ENCODE measurements around the gene NELFCD. TPM values are rescaled to one million over a fixed set of nuclear protein-coding genes. Genes with fewer than 3 reads are reported as not detected.
"Not testable (repeated sequence)": the region's sequence is repeated elsewhere in the genome, so short reads cannot be mapped to it uniquely, and the experiment has no call there.

The NELFCD gene
- total RNA-seq, 1 donor from 2014 or later, result 122 TPM

GRCh38 chr20:58982406-58983114, 1.5 kb downstream of the NELFCD start:
- Mint-ChIP-seq H3K9me3 (ENCODE audit: low read depth) (no peaks in the 10 kb centered on the region), H3K27ac (peak overlapping the region; percentile 51), H3K27me3 (peaks cover 5% of the 10 kb centered on the region), H3K36me3 (ENCODE audit: insufficient read depth) (peaks cover 9% of the 10 kb centered on the region), H3K4me3 (ENCODE audit: low read depth) (peak overlapping the region; percentile 87), H3K4me1 (ENCODE audit: low read depth) (peaks cover 35% of the 10 kb centered on the region)
- DNase-seq (ENCODE audit: low spot score, unreplicated experiment), result no peak
- TF ChIP-seq, protein P1, sequence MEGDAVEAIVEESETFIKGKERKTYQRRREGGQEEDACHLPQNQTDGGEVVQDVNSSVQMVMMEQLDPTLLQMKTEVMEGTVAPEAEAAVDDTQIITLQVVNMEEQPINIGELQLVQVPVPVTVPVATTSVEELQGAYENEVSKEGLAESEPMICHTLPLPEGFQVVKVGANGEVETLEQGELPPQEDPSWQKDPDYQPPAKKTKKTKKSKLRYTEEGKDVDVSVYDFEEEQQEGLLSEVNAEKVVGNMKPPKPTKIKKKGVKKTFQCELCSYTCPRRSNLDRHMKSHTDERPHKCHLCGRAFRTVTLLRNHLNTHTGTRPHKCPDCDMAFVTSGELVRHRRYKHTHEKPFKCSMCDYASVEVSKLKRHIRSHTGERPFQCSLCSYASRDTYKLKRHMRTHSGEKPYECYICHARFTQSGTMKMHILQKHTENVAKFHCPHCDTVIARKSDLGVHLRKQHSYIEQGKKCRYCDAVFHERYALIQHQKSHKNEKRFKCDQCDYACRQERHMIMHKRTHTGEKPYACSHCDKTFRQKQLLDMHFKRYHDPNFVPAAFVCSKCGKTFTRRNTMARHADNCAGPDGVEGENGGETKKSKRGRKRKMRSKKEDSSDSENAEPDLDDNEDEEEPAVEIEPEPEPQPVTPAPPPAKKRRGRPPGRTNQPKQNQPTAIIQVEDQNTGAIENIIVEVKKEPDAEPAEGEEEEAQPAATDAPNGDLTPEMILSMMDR (IDR thresholded peaks at IDR 0.05; ENCODE audit: unreplicated experiment), result no peak

DNA sequence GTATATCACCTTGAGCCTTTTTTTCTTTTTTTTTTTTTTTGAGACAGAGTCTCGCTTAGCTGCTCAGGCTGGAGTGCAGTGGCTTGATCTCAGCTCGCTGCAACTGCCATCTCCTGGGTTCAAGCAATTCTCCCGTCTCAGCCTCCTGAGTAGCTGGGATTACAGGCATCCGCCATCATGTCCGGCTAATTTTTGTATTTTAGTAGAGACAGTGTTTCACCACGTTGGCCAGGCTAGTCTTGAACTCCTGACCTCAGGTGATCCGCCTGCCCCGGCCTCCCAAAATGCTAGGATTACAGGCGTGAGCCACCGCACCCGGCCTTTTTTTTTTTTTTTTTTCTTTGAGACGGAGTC, 2.0 kb downstream of the NELFCD start:
- not testable (repeated sequence) for DNase-seq (ENCODE audit: low spot score, unreplicated experiment); H3K4me3 Mint-ChIP-seq (ENCODE audit: low read depth); H3K9me3 Mint-ChIP-seq (ENCODE audit: low read depth); H3K27me3 Mint-ChIP-seq; H3K27ac Mint-ChIP-seq
- Mint-ChIP-seq H3K36me3 (ENCODE audit: insufficient read depth) (peaks cover 14% of the 10 kb centered on the region), H3K4me1 (ENCODE audit: low read depth) (peaks cover 35% of the 10 kb centered on the region)

DNA sequence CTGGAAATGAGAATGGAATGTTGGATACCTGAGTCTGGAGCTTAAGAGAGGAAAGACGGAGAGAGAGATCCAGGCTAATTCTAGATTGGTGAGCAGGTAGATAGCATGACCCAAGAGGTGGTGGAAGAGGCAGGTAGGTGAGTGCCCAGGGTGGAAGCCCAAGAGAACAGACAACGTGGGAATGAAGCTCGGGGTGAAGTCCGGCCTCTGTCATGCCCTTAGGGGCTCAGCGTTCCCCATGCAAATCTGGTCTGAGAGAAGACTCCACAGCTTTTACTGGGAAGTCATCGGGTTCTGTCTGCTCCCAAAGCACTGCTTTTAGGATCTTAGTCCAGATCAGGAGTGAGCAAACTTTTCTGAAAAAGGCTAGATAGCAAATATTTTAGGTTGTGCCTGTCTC, 3.6 kb downstream of the NELFCD start:
- H3K4me3 Mint-ChIP-seq (ENCODE audit: low read depth), result peak overlapping the region; percentile 3

DNA sequence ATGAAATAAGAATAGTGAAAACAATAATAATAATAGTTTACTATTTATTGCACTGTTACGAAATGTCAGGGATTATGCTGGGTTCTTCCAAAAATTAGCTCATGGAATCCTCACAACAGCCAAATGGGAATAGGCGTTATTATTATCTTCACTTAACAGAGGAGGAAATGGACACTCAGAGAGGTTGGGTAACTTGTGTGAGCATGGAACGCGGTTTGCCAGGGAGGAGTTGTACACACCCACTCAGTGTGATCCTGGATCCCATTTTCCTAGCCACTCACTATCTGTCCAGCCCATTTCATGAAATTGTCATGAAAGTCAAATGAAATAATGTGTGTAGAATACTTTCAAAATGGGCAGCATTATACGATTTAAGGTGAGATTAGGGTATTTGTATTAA, 4.6 kb downstream of the NELFCD start:
- DNase-seq (ENCODE audit: low spot score, unreplicated experiment), result no peak
- TF ChIP-seq, protein P1 (IDR thresholded peaks at IDR 0.05; ENCODE audit: unreplicated experiment), result no peak
- Mint-ChIP-seq H3K27ac (peak overlapping the region; percentile 29), H3K36me3 (ENCODE audit: insufficient read depth) (peaks cover 22% of the 10 kb centered on the region), H3K27me3 (no peaks in the 10 kb centered on the region), H3K9me3 (ENCODE audit: low read depth) (no peaks in the 10 kb centered on the region), H3K4me1 (ENCODE audit: low read depth) (peaks cover 35% of the 10 kb centered on the region), H3K4me3 (ENCODE audit: low read depth) (no peak overlapping the region)

More for the DNA sequence above, 3.6 kb downstream of the NELFCD start:
- Mint-ChIP-seq H3K27ac (no peak overlapping the region), H3K9me3 (ENCODE audit: low read depth) (no peaks in the 10 kb centered on the region), H3K4me1 (ENCODE audit: low read depth) (peaks cover 35% of the 10 kb centered on the region), H3K36me3 (ENCODE audit: insufficient read depth) (peaks cover 19% of the 10 kb centered on the region), H3K27me3 (no peaks in the 10 kb centered on the region)
- DNase-seq (ENCODE audit: low spot score, unreplicated experiment), result no peak
- TF ChIP-seq, protein P1 (IDR thresholded peaks at IDR 0.05; ENCODE audit: unreplicated experiment), result no peak

DNA sequence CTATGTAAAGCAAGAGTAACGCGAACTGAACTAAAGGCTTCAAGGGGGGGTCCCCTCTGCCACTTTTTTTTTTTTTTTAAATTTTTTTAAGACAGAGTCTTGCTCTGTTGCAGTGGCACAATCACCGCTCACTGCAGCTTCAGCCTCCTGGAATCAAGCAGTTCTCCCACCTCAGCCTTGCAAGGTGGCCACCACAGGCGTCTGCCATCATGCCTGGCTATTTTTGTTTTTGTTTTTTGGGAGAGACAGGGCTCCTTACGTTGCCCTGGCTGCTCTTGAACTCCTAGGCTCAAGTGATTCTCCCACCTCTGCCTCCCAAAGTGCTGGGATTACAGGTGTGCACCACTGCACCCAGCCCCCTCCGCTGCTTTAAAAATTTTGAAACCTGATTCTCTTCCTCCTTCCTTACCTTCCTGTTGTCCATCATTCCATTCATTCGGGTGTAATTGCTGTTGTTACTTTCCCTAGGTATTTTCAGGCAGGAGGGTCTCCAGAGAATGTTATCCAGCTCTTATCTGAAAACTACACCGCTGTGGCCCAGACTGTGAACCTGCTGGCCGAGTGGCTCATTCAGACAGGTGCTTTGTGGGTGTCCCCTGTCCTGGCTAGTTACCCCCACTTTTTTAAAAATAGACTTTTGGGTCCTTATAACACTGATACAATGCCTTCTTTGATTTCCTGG, 5.4 kb downstream of the NELFCD start:
- Mint-ChIP-seq H3K4me3 (ENCODE audit: low read depth) (no peak overlapping the region), H3K4me1 (ENCODE audit: low read depth) (peaks cover 35% of the 10 kb centered on the region), H3K9me3 (ENCODE audit: low read depth) (no peaks in the 10 kb centered on the region), H3K36me3 (ENCODE audit: insufficient read depth) (peaks cover 27% of the 10 kb centered on the region), H3K27me3 (no peaks in the 10 kb centered on the region), H3K27ac (peak overlapping the region; percentile 84)
- no peak for DNase-seq (ENCODE audit: low spot score, unreplicated experiment)
- TF ChIP-seq, protein P1 (IDR thresholded peaks at IDR 0.05; ENCODE audit: unreplicated experiment), result no peak
